Ammon's horn (tissue), 1 donor: ENCODE data around the gene FGFBP3.
A peak's percentile ranks its signal among the peaks of the same experiment; 100 is the strongest.

Experiments
- DNase-seq: peaks from one replicate; pipeline ENCODE4 v3.0.0-alpha.2; 2016; ENCODE audit warnings: low spot score

FGFBP3 gene, protein sequence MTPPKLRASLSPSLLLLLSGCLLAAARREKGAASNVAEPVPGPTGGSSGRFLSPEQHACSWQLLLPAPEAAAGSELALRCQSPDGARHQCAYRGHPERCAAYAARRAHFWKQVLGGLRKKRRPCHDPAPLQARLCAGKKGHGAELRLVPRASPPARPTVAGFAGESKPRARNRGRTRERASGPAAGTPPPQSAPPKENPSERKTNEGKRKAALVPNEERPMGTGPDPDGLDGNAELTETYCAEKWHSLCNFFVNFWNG

GRCh38 chr10:91909117-91909677 lies at the start of gene FGFBP3:
Gene FGFBP3 (minus strand): TSS chr10:91909486. CDS start chr10:91908969, 517 bp downstream.
- peak; percentile 49 for DNase-seq

DNA sequence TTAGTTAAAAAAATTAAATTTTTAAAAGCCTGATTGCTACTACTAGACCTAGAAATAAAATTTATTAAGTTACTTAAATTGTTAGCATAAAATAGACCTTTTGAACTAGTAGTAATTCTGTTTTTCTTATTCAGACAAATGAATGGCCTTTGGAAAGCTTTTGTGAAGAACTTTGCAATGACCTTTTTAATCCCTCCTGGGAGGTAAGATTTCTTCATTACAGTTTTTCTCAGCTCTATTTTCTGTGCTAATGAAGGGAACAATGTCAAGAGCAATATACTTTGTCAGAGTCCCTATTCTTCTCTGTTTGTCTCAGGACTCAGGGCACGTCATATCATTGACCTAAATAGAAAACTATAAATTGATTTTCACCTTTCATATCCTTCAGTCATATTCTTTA lies 47.8 kb upstream of the FGFBP3 start:
- no peak for DNase-seq

DNA sequence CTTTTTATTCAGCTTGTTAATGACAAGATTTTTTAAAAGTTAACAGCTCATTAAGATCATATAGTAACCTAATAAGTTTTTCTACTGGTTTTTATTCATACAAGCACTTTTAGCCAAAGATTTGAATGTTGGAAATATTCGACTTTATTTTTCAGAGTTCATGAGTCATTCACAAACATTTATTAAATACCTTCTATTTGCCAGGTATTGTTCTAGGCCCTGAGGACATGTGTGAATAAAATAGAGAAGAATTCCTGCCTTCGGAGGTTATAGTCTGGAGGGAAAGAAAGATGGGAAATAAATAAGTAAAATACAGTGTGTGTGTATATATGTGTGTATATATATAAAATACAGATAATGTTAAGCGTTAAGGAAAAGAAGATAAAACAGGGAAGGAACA lies 45.8 kb upstream of the FGFBP3 start:
- no peak for DNase-seq

DNA sequence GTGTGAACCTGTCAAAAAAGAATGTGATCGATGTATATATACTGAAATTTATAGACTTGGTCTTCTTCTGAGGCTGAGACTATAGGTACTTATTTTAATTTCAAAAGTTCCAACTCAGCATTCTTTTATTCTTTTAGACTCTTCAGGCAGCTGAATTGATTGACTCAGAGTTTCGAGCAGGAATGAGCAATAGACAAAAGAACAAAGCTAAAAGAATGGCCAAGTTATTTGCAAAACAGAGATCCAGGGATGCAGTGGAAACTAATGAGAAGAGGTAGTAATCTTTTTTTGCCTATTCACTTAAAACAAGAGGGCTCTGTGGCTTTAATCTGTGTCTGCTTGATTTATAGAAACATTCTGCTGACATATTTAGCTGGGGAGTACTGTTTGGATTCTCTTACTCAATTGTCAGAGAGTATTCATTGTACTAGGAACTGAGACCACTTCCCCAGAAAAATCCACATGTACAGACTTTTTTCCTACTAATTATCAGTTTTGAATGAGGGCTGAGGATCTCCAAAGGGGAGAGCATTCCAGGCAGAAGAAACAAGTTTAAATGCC lies 44.4 kb upstream of the FGFBP3 start:
- DNase-seq = no peak

DNA sequence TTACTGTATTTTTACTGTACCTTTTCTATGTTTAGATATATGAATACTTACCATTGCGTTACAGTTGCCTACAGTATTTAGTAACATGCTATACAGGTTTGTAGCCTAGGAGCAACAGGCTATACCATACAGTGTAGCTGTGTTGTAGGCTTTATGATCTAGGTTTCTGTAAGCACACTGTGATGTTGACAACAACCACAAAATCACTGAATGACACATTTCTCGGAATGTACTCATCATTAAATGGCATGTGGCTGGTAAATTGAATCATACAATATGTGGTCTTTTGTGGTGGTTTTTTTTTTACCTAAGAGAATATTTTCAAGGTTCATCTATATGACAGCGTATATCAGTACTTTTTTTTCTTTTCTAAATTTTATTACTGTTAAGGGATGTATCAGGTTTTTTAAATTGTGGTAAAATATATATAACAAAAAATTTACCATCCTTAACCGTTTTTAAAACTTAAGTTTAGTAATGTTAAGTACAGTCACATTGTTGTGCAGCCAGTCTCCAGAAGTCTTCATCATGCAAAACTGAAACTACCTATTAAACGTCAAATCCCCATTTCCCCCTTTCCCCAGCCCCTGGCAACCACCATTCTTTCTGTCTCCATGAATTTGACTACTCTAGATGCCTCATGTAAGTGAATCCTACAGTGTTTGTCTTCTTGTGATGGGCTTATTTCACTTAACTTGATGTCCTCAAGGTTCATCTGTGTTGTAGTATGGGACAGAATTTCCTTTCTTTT lies 35.8 kb upstream of the FGFBP3 start:
- DNase-seq = no peak

- DNase-seq = no peak
Observed at GRCh38 chr10:91941426-91941825, 32.1 kb upstream of the FGFBP3 start.

- no peak for DNase-seq
Observed at GRCh38 chr10:91939653-91940052, 30.4 kb upstream of the FGFBP3 start.

GRCh38 chr10:91935886-91936285 lies 26.6 kb upstream of the FGFBP3 start:
- DNase-seq = no peak

- DNase-seq = no peak
Observed at GRCh38 chr10:91932737-91933136, 23.5 kb upstream of the FGFBP3 start.

DNA sequence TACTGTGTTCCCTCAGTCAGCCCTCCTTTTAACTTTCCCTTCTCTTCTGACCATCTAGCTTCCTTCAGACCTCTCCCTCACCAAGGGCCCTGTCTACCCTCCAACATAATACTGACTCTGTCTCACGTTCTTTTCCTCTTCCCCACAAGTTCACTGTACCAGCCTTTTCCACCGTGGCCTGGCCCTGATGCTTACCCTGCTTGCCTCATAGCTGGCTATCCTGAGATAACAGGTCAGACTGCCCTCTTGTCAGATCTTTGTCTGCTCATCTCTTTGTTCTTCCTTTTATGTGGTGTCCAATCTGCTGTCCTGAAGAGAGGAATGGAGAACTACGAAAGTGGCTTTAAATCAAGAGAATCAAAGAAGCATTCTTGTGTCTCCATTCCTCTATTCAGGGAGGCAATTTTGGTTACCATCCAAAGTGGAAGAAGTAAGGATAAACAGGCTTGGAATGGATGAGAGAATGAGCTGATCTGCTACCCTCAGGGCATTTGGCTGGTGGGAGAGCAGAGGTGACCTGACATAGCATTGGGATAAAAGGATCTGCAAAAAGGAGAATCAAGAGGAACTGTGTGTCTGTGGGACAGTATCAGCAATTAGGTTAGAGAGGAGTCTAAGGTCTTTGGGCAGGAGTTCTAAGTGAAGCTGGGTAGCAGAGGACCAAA lies 22.4 kb upstream of the FGFBP3 start:
- no peak for DNase-seq

DNA sequence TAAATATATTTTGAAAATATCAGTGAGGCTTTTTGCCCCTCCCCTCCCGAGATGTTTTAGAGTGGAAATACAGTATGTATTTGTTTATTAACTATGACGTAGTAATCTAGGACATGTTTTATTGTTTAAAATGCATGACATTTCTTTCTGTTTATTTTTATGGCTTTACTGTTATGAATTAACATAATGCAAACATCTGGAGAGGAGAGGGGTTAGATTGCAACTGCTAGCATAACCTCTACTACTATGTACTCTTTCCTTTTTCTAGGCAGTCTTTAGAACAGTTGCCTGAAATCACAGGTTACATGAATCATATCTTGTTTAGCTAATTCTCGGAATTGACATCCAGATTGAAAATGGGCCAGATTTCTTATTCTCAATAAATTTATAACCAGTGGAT lies 21.7 kb upstream of the FGFBP3 start:
- DNase-seq = no peak

DNA sequence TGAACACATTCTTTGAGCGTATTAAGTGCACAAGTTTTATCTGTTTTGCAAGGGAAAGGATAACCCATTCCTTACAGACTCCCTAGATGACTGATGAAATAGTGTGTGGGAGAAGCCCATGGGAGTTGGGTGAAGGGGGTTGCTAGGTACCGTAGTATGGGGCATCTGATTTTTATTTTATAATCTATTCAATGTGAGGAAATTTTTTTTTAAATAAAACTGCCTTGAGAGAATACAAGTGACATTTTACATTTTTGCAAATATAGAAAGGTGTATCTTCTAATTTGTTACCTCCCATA lies 15.7 kb upstream of the FGFBP3 start:
- no peak for DNase-seq

- DNase-seq = no peak
Observed at GRCh38 chr10:91924212-91925021, 15.1 kb upstream of the FGFBP3 start.

- DNase-seq = peak; percentile 98
Observed at GRCh38 chr10:91923371-91924211, 14.3 kb upstream of the FGFBP3 start, which contains the start of gene BTAF1. Gene BTAF1 (plus strand): TSS chr10:91923770. CDS start chr10:91924077, 307 bp downstream.

- no peak for DNase-seq
Observed at GRCh38 chr10:91919651-91920050, 10.4 kb upstream of the FGFBP3 start.

DNA sequence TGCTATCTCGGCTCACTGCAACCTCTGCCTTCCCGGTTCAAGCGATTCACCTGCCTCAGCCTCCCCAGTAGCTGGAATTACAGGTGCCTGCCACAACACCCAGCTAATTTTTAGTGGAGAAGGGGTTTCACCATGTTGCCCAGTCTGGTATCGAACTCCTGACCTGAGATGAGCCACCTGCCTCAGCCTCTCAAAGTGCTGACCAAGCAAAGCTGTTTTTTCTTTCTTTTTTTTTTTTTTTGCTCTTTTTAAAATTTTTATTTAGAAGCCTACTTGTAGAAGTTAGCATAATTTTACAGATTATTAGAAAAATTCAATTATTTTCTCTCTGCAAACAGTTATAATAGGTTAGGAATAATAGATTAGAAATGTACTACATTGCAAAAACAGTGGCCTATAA lies 1.2 kb upstream of the FGFBP3 start:
- no peak for DNase-seq

DNA sequence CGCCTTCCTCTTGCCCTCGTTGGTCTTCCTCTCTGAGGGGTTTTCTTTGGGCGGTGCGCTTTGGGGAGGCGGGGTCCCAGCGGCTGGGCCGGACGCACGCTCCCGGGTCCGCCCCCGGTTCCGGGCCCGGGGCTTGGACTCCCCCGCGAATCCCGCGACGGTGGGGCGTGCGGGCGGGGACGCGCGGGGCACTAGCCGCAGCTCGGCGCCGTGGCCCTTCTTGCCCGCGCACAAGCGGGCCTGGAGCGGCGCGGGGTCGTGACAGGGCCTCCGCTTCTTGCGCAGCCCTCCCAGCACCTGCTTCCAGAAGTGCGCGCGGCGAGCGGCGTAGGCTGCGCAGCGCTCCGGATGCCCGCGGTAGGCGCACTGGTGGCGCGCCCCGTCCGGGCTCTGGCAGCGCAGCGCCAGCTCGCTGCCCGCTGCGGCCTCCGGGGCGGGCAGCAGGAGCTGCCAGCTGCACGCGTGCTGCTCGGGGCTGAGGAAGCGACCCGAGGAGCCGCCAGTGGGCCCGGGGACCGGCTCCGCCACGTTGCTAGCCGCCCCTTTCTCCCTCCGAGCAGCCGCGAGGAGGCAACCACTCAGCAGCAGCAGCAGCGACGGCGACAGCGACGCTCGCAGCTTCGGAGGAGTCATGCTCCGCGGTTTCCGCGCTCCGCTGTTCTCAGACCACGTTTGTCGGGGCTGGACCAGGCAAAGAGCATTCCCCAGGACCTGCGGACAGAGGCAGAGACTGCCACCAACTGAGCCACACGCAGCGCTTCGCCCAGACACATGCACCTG lies 759 bp downstream of the FGFBP3 start:
- DNase-seq = peak; percentile 86

- DNase-seq = peak; percentile 17
Observed at GRCh38 chr10:91907914-91908336, 1.4 kb downstream of the FGFBP3 start.

DNA sequence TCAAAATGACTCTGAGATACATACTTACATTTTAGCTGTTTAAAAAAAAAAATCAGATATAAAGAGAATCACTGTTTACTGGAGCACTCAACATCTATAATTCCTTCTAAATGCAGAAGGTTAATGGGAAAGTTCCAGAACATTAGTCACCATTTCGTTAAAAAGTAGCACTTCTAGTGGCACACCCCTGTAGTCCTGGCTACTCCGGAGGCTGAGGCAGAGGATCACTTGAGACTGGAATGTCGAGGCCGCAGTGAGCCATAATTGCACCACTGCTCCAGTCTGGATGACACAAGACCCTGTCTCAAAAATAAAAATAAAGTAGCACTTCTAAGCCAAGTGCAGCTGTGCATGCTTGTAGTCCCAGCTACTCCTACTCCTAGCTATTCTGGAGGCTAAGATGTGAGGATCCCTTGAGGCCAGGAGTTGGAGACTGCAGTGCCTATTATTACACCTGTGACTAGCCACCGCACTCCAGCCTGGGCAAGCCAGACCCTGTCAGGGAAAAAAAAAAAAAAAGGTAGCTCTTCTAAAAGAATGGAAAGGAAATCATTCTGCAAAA lies 2.2 kb downstream of the FGFBP3 start:
- no peak for DNase-seq
